Activated T-cell treated with anti-CD3 and anti-CD28 coated beads, Interleukin-2, amount 50 U/mL, for 48 hours (primary cell): ENCODE measurements around the gene ERVH48-1.
"Not testable (repeated sequence)": the region's sequence is repeated elsewhere in the genome, so short reads cannot be mapped to it uniquely, and the experiment has no call there.

Experiments
- DNase-seq, 2 experiments: peaks; one replicate each; pipeline ENCODE4 v3.0.0-alpha.2; 2020

The ERVH48-1 gene

DNA sequence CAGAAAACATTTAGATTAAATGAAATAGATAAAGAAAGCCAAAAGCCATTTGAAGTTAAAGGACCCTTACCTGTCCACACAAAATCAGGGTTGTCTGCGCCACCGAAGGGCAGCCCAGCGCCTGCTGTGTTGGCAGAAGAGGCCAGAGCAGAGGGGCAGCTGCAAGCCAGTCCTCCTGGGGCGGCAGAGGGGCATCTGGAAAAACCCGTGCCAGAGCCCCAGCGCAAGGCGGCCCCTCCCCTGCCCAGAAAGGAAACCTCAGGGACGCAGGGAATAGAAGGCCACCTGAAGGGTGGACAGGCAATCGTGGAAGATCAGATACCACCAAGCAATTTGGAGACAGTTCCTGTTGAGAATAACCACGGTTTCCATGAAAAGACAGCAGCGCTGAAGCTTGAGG, 21.6 kb downstream of the ERVH48-1 start:
- no peak for DNase-seq

- DNase-seq: no peak
These were observed 25.0 kb downstream of the ERVH48-1 start for GRCh38 chr21:42900446-42900845.

DNA sequence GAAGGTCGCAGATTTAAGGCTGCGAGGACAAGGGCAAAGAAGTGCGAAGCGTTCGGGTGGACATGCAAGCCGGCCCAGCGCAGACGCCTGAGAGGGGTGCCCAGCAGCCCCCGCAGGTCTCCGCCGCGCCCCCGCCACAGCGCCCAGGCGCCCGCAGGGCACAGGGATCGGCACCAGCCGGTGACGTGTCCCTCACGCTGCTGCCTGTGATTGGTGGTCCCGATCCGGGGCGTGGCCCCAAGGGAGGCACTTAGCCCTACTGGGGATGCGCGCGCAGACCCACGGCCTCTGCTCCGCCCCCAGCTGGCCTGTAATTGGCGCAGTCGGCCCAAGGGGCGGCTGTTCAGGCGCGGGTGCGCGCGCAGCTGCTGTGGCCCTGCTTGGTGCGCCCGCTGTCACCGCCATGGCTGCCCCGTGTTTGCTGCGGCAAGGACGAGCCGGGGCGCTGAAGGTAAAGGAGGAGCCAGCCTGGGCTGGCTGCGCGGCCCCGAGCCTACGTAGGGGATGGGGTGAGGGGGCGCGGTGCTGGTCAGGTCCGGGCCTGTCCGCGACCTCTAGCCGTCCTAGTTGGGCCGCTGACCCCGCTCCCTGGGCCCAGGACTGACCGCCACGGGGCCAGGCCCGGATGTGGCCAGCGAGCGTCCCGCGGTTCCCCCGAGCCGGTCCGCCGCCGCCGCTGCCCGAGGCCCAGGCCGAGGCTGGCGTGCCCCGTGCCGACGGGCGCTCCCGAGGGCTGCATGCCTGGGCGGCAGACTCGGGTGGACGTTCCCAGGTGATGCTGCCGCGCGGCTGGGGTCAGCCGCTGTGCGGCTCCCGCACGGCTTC, 32.3 kb downstream of the ERVH48-1 start, which contains the start of gene NDUFV3:
NDUFV3 (plus strand) TSS at position 379 of the 825 bp plus-strand sequence; CDS start at position 404, 25 bp downstream.
- peak; percentile 99 to 100 for DNase-seq

- DNase-seq: no peak
These were observed 32.9 kb downstream of the ERVH48-1 start for GRCh38 chr21:42892582-42892930.

DNA sequence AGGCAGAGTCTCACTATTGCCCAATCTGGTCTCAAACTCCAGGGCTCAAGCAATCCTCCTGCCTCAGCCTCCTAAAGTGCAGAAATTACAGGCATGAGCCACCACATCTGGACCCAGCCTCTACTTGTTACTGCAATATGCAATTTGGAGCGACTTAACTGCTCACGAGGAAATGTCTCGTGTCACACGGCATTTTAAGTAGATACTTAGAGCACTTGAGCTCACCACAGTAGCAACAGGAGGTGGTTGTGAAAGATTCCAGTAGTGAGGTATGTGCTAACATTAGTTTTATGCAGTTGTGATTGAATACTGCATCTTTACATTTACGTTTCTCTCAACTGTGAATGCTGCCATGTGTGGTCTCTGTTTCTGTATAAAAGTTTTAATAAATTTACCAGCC, 38.1 kb downstream of the ERVH48-1 start:
- no peak for DNase-seq

GRCh38 chr21:42883921-42884320, 41.5 kb downstream of the ERVH48-1 start:
- no peak for DNase-seq

DNA sequence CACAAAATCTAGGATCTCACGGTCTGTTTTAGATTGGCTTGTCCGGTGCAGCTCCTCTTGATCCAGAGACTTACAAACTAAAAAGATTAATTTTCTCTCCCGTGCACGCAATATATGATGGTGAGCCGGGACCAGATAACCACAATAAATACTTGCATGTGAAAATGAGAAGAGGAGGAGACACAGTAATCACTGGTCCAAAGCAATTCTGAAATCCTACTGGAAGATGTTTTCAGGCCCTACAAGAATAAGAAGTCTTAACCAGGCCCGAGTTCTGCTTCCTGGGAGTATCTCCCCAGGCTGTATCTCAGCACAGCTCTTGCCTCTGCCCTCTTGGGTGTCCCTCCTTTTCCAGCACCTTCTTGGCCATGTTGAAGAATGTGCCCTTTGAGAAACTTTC, 45.1 kb downstream of the ERVH48-1 start:
- no peak for DNase-seq

DNA sequence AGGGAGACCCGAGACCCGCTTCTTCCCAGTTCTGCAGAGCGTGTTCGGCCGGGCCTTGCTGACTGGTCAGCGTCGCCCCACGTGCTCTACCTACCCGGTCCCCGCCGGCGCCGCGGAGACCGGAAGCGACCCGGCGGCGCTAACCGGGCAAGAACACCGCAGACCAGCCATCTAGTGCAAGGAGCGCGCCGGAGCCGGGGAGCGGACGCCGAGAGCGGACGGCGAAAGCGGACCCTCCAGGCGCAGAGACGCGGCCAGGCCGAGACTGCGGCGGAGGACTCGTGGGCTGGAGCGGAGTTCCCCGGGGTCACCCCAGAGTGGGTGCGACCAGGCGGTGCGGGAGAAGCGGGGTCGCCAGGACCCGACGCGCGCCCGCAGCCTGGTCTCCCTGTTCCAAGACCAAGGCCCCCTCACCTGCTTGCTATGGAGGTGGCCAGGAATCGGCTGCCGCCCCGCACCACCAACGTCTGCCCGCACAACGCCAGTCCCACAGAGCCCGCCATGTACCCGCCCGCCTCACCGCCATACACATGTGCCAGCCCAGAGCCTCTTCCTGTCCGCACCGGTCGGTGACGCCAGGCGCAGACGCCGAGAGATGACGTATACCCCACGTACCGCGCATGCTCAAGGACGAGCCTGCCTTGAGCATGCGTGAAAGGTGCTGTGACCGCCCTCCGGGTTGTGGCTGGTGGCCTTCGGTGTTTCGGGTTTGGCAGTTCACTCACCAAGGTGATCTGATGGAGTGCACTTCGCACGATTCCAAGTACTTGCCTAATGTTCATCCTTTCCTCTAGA, 46.2 kb downstream of the ERVH48-1 start, which contains the start of gene WDR4:
WDR4 (minus strand) TSS at position 547 of the 795 bp plus-strand sequence; CDS start at position 503, 44 bp downstream.
- DNase-seq: peak; percentile 99

GRCh38 chr21:42878678-42878992, 46.8 kb downstream of the ERVH48-1 start:
- DNase-seq: peak in 1 of 2 experiments; percentile 74

- DNase-seq: not testable (repeated sequence)
These were observed 49.6 kb downstream of the ERVH48-1 start for GRCh38 chr21:42875811-42876210.

DNA sequence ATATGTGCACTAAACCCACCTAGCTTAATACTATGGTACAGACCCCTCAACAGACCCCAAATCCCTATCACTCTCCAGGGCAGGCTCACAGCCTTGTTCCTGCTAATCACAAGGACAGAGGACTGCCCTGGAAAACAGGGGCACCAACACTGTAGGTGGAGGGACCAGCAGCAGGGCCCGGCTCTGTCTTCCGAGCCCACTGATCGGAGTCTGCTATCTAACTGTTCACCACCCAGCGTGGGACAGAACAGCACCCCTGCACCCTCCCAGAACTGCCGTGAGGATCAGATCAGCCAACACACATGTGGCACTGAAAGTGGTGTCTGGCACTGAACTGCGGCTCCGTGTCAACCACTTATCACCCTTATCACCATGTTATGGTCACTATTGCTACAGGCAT, 52.3 kb downstream of the ERVH48-1 start:
- DNase-seq: no peak

DNA sequence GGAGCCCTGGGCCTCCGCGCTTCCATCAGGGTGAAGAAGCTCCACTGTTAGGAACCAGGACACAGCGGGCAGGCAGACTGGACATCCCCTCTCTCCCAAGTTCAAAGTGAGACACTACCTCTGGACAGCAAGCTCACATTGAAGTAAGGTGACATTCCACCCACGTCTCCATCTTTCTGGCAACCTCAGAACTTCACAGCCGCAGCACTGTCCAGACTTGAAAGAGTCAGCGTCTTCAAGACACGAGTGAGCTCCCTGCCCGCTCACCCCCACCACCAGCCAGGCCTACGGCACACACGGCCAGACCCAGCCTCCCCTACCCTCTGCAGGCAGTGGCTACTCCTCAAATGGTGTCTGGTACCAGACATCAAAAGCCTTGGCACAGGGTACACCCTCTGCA, 57.2 kb downstream of the ERVH48-1 start:
- no peak for DNase-seq
